ENCODE measurements around the gene GPR15.

The GPR15 gene

GRCh38 chr3:98501863-98502576, 29.8 kb upstream of the GPR15 start:
- no peak for DNase-seq (ENCODE audit: low spot score)
- in situ Hi-C loops (cut with MboI; ENCODE audit: low sequenced_read_pairs, unreplicated experiment): no loop called here
- no peak for TF ChIP-seq CTCF (IDR thresholded peaks at IDR 0.05; ENCODE audit: borderline replicate concordance, control extremely low read depth, extremely low read depth, insufficient read depth, missing control alignments)

GRCh38 chr3:98504539-98504938, 27.2 kb upstream of the GPR15 start:
- in situ Hi-C loops (cut with MboI; ENCODE audit: low sequenced_read_pairs, unreplicated experiment): no loop called here
- TF ChIP-seq CTCF (IDR thresholded peaks at IDR 0.05; ENCODE audit: borderline replicate concordance, control extremely low read depth, extremely low read depth, insufficient read depth, missing control alignments): no peak
- no peak for DNase-seq (ENCODE audit: low spot score)

- TF ChIP-seq CTCF (IDR thresholded peaks at IDR 0.05; ENCODE audit: borderline replicate concordance, control extremely low read depth, extremely low read depth, insufficient read depth, missing control alignments): no peak
- DNase-seq (ENCODE audit: low spot score): no peak
- in situ Hi-C loops (cut with MboI; ENCODE audit: low sequenced_read_pairs, unreplicated experiment): no loop called here
Observed at GRCh38 chr3:98508582-98508981, 23.2 kb upstream of the GPR15 start.

- TF ChIP-seq CTCF (IDR thresholded peaks at IDR 0.05; ENCODE audit: borderline replicate concordance, control extremely low read depth, extremely low read depth, insufficient read depth, missing control alignments): no peak
- DNase-seq (ENCODE audit: low spot score): no peak
- in situ Hi-C loops (cut with MboI; ENCODE audit: low sequenced_read_pairs, unreplicated experiment): loop anchor here (10.0 kb wide), 1 partner anchor 158 kb away; the partner anchor contains the start of gene OR5K4
Observed at GRCh38 chr3:98512576-98512975, 19.2 kb upstream of the GPR15 start.

GRCh38 chr3:98513091-98513511, 18.7 kb upstream of the GPR15 start:
- TF ChIP-seq CTCF (IDR thresholded peaks at IDR 0.05; ENCODE audit: borderline replicate concordance, control extremely low read depth, extremely low read depth, insufficient read depth, missing control alignments): no peak
- in situ Hi-C loops (cut with MboI; ENCODE audit: low sequenced_read_pairs, unreplicated experiment): loop anchor here (10.0 kb wide), 1 partner anchor 158 kb away; the partner anchor contains the start of gene OR5K4
- no peak for DNase-seq (ENCODE audit: low spot score)

GRCh38 chr3:98513736-98514135, 18.0 kb upstream of the GPR15 start:
- TF ChIP-seq CTCF (IDR thresholded peaks at IDR 0.05; ENCODE audit: borderline replicate concordance, control extremely low read depth, extremely low read depth, insufficient read depth, missing control alignments): no peak
- DNase-seq (ENCODE audit: low spot score): no peak
- in situ Hi-C loops (cut with MboI; ENCODE audit: low sequenced_read_pairs, unreplicated experiment): loop anchor here (10.0 kb wide), 1 partner anchor 159 kb away; the partner anchor contains the start of gene OR5K4

All from GM13976 (cell line).